GM21423 (cell line): ENCODE data around the gene BCAS3.
"Not testable (repeated sequence)": the region's sequence is repeated elsewhere in the genome, so short reads cannot be mapped to it uniquely, and the experiment has no call there.

Source experiments
- ATAC-seq: cut with Tn5 transposase; IDR thresholded peaks from one replicate; pipeline ENCODE4 v1.9.1; 2021; ENCODE audit warnings: mild to moderate bottlenecking, moderate library complexity; ENCODE audit not compliant: unreplicated experiment

Gene BCAS3

GRCh38 chr17:60674637-60675036 is 3.0 kb upstream of the BCAS3 start:
- not testable (repeated sequence) for ATAC-seq

DNA sequence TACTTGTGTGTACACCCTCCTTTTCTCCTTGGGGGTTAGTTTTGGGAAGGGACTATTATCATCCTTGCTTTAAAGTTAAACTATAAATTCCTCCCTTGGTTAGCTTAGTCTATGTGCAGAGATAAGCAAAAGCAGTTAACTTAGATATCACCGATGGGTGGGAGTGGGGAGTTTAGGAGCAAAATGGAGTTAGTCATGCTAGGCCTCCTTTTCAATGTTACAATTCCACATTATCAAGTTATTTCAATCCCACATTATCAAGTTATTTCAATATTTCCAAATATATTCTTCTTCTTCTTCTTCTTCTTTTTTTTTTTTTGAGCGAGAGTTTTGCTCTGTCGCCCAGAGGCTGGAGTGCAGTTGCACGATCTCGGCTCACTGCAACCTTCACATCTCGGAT is 1.7 kb upstream of the BCAS3 start:
- no peak for ATAC-seq

- no peak for ATAC-seq
These were observed 818 bp upstream of the BCAS3 start for GRCh38 chr17:60676758-60677307.

- no peak for ATAC-seq
These were observed 430 bp downstream of the BCAS3 start for GRCh38 chr17:60678118-60678444.

DNA sequence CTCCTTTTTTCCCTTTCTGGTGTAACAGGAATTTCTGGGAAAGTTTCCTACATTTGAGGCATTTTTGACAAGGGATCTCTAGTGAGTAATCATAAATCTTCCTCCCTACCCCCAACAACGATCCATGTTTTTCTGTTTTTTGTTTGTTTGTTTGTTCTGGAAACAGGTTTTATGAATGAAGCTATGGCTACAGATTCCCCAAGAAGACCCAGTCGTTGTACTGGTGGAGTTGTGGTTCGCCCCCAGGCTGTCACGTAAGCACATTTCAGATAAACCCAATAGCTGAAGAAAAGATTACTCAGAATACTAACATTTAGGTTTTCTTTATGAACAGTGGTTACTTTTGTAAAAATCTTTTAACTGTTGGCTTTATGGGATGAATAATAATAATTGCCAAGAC is 1.6 kb downstream of the BCAS3 start:
- no peak for ATAC-seq

DNA sequence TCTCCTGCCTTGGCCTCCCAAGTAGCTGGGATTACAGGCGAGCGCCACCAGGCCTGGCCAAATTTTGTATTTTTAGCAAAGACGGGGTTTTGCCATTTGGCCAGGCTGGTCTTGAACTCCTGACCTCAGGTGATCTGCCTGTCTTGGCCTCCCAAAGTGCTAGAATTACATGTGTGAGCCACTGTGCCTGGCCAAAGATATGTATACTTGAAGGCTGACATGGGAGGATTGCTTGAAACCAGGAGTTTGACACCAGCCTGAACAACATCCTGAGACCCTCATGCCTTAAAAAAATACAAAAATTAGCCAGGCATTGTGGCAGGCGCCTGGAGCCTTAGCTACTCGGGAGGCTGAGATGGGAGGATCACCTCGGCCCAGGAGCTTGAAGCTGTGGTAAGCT is 3.1 kb downstream of the BCAS3 start:
- ATAC-seq = no peak

- ATAC-seq = no peak
These were observed 7.8 kb downstream of the BCAS3 start for GRCh38 chr17:60685437-60685836.

GRCh38 chr17:60695960-60696359 is 18.3 kb downstream of the BCAS3 start:
- ATAC-seq = no peak

- no peak for ATAC-seq
These were observed 21.4 kb downstream of the BCAS3 start for GRCh38 chr17:60699090-60699489.

DNA sequence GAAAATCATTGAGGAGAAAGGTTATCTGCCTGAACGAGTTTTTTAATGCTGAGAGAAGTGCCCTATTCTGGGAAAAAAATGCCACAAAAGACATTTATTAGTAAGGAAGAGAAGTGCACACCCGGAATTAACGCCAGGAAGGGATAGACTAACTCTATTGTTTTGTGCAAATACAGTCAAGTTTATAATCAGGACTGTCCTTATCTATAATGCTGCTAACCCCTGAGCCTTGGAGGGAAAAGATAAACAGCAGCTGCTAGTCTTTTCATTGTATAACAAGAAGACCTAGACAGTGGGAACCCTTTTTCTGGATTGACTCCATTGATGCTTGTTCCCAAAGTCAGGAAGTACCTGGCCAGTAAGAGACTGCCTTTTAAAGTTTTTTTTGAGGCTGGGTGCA is 26.5 kb downstream of the BCAS3 start:
- ATAC-seq = no peak

GRCh38 chr17:60712675-60713074 is 35.0 kb downstream of the BCAS3 start:
- ATAC-seq = no peak

- ATAC-seq = no peak
These were observed 36.0 kb downstream of the BCAS3 start for GRCh38 chr17:60713608-60714007.

DNA sequence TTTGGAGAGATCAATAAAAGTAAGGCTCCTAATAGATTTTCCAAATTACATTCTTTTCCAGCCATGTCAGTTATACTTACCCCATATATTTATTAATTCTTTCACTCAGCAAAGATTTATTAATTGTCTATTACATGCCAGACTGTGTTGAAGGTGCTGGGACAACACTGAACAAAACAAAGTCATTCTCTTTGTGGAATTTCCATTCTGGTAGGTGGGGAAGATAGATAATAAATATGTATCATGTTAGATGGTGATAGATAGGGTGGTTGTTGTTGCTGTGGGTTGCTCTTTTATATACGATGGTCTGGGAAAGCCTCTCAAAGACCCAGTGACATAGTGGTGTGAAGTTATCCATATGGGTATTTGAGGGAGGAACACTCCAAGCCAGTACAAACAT is 39.1 kb downstream of the BCAS3 start:
- ATAC-seq = no peak

- ATAC-seq = no peak
These were observed 40.2 kb downstream of the BCAS3 start for GRCh38 chr17:60717814-60718213.

DNA sequence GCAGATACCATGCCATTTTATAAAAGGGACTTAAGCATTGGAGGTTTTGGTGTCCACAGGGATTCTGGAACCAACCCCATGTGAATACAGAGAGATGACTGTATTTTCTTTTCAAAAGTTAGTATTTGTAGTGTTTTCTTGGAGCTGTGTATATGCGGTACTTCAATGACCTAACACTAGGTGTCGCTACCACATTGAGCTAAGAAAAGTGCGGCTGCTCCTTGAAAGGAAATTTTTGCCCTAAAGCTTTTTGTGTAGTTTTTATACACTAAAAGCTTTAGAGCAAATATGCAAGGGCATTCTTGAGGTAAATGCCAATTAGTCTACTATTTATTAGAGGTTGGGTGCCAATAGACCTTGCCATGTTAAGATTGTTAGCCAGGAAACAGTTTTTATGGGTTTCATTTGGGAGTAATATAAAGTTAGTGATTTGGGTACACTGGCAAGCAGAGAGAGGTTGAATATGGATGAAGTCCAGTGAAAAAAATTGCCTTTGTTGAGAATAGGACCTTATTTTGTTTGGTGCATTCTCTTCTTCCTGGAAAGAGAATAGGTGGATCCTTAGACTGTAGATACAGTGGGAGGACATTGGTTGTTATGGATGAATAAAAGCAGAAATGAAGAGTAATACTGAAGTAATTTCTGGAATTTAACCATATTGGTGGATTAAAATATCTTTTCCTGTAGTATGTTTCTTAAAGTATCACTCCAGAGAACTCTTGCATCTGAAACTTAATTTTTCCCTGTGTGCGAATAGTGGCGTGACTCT is 43.3 kb downstream of the BCAS3 start:
- no peak for ATAC-seq

DNA sequence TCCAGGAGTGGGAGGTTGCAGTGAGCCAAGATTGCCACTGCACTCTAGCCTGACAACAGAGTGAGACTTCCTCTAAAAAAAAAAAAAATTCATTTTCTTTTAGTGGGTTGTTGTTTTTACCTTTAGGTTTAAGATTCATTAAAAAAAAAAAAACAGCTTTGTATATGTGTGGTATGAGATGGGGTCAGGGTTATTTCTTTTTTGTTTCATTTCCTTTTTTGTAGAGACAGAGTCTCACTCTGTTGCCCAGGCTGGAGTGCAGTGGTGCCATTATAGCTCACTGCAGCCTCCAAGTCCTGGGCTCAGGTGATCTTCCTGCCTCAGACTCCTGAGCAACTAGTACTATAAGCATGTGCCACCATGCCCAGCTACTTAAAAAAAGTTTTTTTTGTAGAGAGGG is 47.0 kb downstream of the BCAS3 start:
- ATAC-seq = peak; percentile 69

GRCh38 chr17:60729854-60730253 is 52.2 kb downstream of the BCAS3 start:
- ATAC-seq = no peak

GRCh38 chr17:60730273-60730672 is 52.6 kb downstream of the BCAS3 start:
- no peak for ATAC-seq

GRCh38 chr17:60738287-60738686 is 60.6 kb downstream of the BCAS3 start:
- ATAC-seq = no peak

DNA sequence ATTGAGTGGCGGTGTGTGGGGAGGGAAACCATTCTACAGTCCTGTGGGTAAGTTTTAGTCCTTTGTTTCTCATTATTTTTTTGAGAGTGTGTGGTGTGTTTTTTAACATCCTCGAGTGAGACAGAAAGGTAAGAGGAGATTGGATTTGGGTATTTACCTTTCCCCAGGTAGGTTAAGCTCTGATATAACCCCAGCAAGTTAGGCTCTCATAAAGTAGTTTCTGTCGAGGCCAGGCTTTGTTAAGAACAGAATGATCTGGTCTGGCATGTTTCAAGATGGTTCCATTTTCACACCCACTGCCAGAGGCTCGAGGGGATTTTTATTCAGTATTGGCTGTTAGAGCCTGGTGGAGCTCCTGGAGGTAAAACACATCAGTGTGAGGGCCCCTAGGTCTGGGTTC is 62.9 kb downstream of the BCAS3 start:
- ATAC-seq = no peak

- no peak for ATAC-seq
These were observed 63.4 kb downstream of the BCAS3 start for GRCh38 chr17:60741031-60741430.

DNA sequence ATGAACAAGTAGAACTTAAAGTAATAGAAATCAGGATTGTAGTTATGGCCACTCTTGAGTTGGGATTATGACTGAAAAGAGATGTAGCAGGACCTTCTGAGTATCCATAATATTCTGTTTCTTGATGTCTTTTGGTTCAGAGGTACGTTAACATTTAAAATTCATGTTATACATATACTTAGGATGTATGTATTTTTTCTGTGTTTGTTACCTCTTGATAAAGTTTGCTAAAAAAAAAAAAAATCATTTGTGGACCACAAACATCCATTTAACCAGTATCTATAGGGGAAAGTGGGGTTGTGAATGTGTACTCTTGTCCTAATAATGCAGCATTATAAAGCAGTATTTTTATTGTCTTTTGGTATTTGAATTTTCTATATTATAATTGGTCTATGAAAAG is 65.6 kb downstream of the BCAS3 start:
- ATAC-seq = no peak

DNA sequence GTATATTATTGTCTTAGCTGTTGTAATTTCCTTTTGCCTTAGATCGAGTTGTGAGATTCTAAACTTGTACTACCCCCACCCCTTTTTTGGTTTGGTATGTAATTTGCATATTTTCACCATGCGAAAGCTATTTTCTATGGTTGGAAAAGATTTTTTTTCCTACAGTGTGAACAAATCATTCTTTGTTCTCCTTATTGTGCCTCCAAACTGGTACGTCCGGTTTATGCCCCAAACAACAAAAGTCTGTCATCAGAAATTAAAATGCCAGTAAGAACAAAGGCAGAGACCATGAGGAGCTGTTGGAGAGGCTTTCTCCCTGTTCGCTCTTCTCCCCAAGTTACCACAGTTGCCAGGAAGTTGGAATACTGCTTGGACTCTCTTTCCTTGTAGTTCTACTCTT is 66.1 kb downstream of the BCAS3 start:
- ATAC-seq = no peak
